Coronary artery (tissue), 2 donors: ENCODE data around the gene SNRPB2.

Experiments used
- DNase-seq: peaks from one replicate; pipeline ENCODE4 v3.0.0-alpha.2; 2017; ENCODE audit warnings: low spot score
- H3K27ac ChIP-seq, 2 donors: fragments of 200-600 bp; sonication (generic); one replicate each; pipeline ENCODE4 v1.5.1; 2016 to 2019
- H3K4me3 ChIP-seq: fragments of 200-600 bp; sonication (generic); 2 replicates; pipeline ENCODE4 v1.5.1; 2016; ENCODE audit warnings: mild to moderate bottlenecking, moderate library complexity
- TF ChIP-seq, protein P1 (sequence below): fragments of 200-600 bp; sonication (generic); IDR thresholded peaks from one replicate; pipeline ENCODE4 v1.5.1; 2019; ENCODE audit warnings: antibody characterized with exemption

The SNRPB2 gene

DNA sequence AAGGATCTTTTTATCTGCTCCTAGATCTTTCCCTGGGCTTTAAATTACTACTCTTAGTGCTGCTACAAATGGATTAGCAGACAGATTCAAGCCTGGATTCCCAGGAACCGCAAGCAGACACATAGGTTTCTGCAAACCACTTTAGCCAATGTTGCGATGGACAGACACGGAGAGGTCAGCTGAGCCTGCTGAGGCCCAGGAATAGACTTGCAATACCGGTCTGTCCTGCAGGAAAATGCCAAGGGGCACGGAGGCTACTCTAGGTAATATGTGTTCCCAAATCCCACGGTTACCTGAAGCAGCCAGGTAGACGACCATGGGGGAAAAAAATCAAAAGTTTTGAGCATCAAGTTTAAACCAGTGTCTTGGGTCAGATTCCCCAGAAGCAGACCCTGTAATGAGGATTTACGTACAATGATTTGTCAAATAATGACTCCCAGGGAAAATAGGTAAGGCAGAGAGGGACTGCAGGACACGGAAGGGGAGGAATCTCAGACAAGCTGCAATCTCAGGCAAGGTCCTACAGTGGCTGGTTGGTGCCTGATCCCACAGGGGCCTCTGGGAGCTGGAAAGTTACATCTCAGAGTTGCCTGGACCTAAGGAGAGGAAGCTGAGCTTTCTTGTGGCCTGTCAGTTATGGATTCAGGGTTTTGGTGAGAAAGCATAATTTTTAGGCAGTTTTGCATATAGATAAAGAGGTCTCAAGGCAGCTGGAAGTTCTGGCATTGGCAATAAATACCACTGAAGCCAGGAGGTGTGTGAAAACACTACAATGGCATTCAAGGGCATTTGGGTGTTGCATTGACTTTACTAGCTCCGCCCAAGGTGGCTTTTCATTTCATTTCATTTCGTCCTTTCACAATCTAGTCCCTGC lies 30.8 kb downstream of the SNRPB2 start:
- TF ChIP-seq, protein P1, sequence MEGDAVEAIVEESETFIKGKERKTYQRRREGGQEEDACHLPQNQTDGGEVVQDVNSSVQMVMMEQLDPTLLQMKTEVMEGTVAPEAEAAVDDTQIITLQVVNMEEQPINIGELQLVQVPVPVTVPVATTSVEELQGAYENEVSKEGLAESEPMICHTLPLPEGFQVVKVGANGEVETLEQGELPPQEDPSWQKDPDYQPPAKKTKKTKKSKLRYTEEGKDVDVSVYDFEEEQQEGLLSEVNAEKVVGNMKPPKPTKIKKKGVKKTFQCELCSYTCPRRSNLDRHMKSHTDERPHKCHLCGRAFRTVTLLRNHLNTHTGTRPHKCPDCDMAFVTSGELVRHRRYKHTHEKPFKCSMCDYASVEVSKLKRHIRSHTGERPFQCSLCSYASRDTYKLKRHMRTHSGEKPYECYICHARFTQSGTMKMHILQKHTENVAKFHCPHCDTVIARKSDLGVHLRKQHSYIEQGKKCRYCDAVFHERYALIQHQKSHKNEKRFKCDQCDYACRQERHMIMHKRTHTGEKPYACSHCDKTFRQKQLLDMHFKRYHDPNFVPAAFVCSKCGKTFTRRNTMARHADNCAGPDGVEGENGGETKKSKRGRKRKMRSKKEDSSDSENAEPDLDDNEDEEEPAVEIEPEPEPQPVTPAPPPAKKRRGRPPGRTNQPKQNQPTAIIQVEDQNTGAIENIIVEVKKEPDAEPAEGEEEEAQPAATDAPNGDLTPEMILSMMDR = no peak

DNA sequence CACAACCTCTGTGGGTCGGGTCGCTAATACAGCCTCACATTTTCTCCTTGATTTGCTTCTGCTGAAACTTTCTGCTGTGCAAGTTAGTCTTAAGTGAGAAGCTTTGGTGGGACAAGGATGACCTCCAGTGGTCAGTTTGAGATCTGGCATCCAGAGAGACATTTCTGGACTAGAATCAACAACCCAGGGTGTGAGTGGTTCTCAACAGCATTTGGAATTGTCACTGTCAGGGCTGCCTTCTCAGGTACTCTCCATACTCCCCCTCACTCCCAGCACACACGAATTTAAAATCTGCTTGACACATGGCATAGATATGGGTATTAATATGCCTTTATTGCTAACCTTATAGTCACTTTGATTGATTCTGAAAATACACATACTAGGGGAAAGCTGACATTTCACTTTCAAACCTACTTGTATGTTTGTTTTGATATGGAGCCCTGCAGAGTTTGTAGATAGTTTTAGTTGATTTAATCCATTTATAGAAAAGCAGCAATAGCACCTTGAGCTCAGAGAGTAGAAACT lies 31.5 kb downstream of the SNRPB2 start:
- no peak overlapping the region for H3K4me3 ChIP-seq
- TF ChIP-seq, protein P1 = peak; percentile 51
- H3K27ac ChIP-seq = no peak overlapping the region
- no peak for DNase-seq

More for the DNA sequence above, 30.8 kb downstream of the SNRPB2 start:
- Histone ChIP-seq H3K4me3 (no peak overlapping the region), H3K27ac (no peak overlapping the region)
- DNase-seq = no peak

DNA sequence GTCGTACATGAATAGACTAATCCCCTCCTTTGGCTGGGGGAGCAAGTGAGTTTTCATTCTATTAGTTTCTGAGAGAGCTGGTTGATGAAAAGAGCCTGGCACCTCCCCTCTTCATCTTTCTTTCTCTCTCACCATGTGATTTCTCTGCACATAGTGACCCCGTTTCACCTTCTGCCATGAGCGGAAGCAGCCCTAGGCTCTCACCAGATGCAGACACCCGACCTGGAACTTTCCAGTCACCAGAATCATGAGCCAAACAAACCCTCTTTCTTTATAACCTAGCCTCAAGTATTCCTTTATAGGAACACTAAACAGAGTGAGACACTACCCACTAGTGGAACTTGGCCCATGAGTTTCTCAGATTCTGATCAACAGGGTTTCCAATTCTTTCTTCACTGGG lies 34.7 kb downstream of the SNRPB2 start:
- DNase-seq = no peak
- Histone ChIP-seq H3K4me3 (no peak overlapping the region), H3K27ac (no peak overlapping the region)
- TF ChIP-seq, protein P1 = no peak

DNA sequence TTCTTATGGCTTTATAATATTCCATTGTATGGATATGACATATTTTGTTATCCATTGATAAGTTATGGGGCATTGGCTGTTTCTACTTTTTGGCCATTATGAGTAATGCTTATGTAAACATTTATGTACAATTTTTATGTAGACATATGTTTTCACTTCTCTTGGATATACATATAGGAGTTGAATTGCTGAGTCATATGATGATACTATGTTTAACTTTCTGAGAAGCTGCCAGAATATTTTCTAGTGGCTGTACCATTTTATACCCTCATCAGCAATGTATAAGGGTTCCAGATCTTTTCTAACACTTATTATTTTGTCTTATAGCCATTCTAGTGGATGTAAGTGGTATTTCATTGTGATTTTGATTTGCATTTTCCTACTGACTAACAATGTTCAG lies 41.4 kb downstream of the SNRPB2 start:
- no peak overlapping the region for H3K27ac ChIP-seq
- H3K4me3 ChIP-seq = no peak overlapping the region
- TF ChIP-seq, protein P1 = no peak
- DNase-seq = no peak

DNA sequence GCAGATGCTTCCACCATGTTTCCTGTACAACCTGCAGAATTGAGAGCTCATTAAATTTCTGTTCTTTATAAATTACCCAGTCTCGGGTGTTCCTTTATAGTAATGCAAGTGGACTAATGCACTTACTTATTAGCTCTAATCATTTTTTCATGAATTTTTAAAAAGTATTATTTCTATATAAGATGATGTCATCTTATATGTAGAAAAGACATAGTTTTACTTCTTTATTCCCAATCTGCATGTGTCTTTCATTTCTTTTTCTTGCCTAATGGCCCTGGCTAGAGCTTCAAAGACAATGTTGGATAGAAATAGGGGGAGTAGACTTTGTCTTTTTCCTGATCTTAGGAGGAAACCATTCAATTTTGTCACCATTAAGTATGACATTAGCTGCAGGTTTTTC lies 46.1 kb downstream of the SNRPB2 start:
- DNase-seq = no peak
- H3K27ac ChIP-seq = no peak overlapping the region
- no peak overlapping the region for H3K4me3 ChIP-seq
- TF ChIP-seq, protein P1 = no peak

DNA sequence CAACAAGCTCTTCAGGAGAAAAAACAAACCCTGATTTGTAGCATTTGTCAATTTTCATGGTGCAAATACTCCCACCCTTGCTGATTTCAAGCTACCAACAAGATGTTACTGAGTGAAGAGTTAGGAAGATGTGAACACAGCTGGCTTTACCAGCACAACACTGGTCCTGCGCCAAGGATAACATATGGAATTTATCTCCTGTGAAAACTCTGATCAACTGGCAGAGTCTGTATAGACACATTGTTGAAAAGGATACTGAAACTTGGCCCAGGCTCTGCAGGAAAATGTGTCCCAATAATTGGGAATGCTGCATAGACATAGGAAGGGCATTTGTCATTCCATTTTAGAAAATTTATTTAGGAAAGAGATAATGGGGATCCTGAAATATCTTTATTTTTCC lies 47.3 kb downstream of the SNRPB2 start:
- Histone ChIP-seq H3K4me3 (no peak overlapping the region), H3K27ac (no peak overlapping the region)
- DNase-seq = no peak
- TF ChIP-seq, protein P1 = no peak

DNA sequence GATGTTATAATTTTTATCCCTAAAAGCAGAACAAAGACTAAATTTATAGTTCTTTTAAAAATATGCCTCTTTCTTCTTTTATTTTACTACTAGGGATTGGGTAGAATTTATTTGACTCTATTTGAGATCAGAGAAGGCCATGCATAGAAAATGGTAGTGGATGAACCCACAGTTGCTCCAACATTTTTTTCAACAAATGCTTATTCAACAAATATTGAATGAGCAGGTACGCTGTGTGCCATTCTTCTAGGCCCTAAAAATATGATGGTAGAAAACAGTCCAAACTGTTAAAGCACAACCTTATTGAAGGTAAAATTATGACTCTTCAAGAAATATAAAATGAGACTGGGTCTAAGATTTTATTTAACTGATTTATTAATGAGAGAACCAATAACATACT lies 48.3 kb downstream of the SNRPB2 start:
- Histone ChIP-seq H3K4me3 (no peak overlapping the region), H3K27ac (no peak overlapping the region)
- TF ChIP-seq, protein P1 = no peak
- DNase-seq = no peak
